ENCODE measurements around the gene THSD1.
"Not testable (repeated sequence)": the region's sequence is repeated elsewhere in the genome, so short reads cannot be mapped to it uniquely, and the experiment has no call there.

Gene THSD1

GRCh38 chr13:52407436-52407835, 1.5 kb upstream of the THSD1 start:
- not testable (repeated sequence) for DNase-seq

- no peak for DNase-seq
These were observed 657 bp upstream of the THSD1 start for GRCh38 chr13:52406629-52407028.

- no peak for DNase-seq
These were observed 604 bp downstream of the THSD1 start for GRCh38 chr13:52405369-52405766.

DNA sequence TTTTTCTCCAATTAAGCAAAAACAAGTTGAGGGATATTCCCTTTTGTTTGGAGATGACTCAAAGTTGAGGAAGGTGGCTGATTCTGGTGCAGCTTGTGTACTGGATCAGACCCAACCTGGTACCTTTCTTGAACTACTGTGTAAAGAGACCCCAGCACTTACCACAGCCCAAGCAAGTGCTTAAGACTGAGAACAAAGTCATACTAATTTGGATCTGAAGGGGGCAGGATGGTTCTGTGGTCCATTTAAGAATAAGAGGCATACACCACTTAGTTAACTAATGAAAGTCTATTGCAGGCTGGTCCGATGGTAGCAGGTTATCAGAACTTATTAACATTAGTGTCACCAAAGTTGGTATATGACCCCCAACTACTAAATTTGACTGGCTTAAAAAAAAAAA, 6.3 kb downstream of the THSD1 start:
- DNase-seq, result no peak

DNA sequence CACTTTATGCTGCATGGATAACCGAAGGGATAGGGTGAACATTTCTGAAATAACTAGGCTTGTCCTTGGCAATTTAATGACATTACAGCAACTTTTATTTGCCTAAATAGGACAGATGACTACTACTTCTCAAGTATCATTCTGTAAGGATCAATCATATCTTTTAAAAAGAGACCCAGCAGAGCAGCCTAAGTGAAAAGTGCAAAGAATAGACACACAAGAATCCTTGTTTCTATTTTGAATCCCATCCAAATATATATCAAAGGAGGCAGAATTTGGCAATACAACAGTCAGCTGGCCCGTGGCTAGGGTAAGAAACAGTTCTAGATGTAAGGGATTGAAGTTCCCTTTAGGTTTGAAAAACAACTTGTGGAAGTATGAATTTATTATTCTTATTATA, 6.9 kb downstream of the THSD1 start:
- no peak for DNase-seq

GRCh38 chr13:52395704-52396103, 10.3 kb downstream of the THSD1 start:
- no peak for DNase-seq

- DNase-seq, result no peak
These were observed 11.4 kb downstream of the THSD1 start for GRCh38 chr13:52394586-52394985.

DNA sequence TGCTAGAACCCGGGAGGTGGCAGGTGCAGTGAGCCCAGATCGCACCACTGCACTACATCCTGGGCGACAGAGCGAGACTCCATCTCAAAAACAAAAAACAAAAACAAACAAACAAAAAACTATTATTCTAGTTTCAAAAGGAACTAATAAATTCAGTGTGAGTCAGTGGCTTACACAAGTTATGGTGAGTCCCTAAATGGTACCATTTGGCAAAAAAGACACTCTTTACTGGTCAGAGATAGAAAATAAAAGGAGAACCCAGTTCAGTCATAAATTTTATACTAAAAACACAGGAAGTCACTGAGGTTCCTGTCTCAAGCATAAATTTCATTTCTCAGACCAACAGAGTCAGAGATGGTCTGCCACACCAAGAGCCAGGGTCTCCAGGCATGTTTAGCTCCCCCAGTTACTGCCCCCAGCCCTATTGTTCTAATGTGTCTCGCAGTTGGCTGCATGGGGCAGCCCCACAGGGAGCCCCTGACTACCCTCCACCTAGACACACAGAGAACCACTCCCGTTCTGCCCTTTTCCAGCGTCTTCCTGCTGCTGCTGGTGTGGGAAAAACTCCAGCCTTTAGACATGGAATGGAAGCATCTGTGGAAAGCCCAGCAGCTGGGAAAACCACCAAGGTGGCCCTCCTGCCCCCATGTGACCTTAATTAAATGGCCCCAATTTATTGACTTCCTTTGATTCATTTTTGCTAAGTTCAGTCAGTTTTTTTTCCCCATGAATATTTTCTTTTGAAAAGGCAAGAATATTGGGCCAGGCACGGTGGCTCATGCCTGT, 12.2 kb downstream of the THSD1 start:
- DNase-seq, result no peak

GRCh38 chr13:52387721-52388120, 18.3 kb downstream of the THSD1 start:
- DNase-seq, result no peak

DNA sequence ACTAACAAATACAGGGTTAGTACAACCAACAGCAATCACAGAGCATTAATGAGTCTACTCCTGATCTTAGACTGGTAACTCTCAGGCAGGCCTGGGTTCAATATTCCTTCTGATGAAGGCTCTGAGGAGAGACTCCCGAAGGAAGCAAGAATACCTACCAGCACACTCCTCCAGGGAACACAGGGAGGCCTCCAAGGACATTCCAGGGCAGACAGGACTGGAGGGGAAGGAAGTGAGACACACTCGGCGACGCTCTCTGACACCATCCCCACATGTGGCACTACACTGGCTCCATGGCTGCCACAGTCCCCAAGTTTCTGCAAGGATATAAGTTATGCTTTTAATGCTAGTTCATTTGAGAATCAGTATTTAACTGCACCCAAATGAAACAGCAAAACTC, 20.1 kb downstream of the THSD1 start:
- DNase-seq, result no peak

- no peak for DNase-seq
These were observed 22.6 kb downstream of the THSD1 start for GRCh38 chr13:52383366-52383765.

DNA sequence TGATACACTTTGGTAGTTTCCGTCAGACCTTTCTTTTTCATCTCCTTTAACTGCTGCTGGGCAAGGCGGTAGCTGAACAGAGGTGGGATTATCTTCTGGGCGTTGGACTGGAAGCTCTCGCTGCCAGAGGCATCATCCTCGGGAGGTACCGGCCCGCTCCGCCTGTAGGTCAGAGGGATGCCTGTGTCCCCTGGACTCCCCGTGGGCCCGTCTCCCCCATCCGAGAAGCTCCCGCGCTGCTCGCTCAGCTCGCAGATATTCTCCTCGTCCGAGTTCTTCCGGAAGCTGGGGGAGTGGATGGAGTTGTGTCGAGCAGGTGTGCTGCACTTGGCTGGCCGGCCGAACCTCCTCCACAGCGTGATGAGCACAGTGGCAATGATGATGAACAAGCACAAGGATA, 27.7 kb downstream of the THSD1 start:
- DNase-seq, result no peak

GRCh38 chr13:52377898-52378297, 28.1 kb downstream of the THSD1 start:
- DNase-seq, result no peak

- no peak for DNase-seq
These were observed 31.0 kb downstream of the THSD1 start for GRCh38 chr13:52374873-52375411.

- no peak for DNase-seq
These were observed 31.6 kb downstream of the THSD1 start for GRCh38 chr13:52374389-52374788.

DNA sequence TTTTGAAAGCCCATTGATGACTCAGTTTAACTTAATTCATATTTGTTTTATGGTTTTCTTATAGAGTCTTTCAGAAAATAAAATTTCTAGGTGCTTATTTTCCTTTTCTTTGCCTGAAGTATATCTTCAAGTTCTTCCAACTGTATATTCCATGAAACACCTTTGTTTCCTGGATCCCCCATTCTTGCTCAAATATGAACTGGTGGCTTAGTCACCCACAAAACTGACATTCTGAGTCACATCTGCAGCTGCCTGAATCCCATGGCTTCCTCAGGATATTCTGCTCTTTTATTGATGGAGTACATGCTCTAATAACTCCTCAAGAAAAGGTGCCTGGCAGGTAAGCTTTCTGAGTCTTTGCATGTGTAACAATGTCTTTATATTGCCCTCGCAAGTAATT, 32.7 kb downstream of the THSD1 start:
- not testable (repeated sequence) for DNase-seq

DNA sequence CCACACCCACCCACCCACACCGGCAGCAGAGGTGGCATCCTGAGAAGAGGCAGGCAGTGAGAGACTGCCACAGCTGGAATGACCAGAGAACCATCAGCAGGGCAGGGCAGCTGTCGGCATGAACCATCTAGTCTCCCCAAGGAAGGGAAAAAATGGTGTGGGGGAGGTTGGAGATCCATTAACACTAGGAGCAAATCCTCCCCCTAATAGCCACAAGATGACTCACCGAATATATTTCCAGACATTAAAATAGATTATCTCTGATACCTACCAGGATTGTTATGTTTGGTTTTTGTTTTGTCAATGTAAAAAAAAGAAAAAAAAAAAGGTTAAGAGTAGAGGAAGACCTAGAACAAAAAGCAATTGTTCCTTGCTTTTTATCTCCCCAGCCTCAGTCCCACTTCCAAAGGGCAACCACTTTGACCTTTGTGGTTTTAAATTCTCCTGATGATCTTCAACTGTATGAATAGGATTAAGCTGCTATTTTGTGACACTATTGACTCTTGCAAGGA, 34.2 kb downstream of the THSD1 start:
- no peak for DNase-seq

- DNase-seq, result no peak
These were observed 39.7 kb downstream of the THSD1 start for GRCh38 chr13:52366291-52366690.

DNA sequence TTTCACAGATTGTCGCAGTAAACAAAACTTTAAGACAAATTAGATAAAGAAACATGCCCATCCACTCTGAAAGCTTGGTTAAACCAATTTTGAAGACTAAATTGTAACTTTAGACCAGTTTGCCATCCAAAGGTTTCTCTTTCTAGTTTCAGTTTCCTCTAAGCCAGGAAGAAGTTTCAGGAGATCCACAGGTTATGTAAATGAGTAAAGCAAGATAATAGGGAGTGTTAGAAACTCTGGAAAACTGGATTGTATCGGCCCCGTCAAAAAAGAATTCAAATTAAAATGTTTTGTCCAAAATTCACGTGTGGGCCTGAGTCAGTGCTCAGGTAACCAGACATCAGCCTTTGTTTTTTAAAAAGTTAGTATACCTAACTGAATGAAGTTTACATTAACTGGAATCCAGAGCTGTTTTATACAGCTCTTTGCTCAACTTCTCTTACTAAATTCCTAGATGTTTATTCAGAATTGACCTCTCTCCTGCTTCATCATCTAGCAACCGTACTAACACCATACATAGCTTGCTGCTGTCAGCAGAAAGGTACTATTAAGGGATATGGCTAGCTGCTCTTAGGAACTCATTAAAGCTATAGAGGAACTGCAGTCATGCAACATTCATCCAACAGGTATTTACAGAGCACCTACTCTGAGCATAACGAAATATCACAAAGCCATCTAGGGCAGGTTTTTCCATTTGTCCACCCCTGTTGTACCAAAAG, 43.6 kb downstream of the THSD1 start:
- not testable (repeated sequence) for DNase-seq

DNA sequence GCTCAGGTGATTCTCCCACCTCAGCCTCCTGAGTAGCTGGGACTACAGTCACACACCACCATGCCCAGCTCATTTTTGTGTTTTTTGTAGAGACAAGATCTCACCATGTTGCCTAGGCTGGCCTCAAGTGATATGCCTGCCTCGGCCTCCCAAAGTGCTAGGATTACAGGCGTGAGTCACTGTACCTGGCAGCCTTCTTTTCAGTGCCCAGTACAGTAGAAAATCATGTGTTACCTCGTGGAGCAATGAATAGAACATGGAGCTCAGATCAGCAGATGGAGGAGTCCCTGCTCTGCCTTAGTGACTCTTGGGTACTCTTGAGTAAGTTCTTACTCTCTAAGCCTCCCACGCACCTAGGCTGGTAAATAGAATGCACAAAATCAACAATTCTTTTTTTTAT, 44.7 kb downstream of the THSD1 start:
- DNase-seq, result no peak

DNA sequence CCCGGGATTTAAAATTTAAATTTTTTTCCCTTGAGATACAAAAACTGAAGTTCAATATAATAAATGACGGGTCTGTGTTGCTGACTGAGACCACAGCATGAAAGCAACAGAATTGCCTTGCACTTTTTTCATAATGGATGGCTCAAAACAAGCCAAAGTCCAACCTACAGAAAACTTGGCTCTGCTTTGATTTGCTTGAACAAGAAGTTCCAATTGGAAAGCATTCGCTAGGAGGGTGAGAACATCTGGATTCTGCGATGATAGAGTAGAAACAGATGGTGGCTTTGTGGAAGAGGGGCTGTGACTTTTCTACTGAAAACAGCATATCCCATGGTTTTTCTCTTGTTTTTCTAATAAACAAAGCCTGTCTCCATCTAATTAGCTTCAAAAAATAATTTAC, 46.4 kb downstream of the THSD1 start:
- DNase-seq, result no peak

DNA sequence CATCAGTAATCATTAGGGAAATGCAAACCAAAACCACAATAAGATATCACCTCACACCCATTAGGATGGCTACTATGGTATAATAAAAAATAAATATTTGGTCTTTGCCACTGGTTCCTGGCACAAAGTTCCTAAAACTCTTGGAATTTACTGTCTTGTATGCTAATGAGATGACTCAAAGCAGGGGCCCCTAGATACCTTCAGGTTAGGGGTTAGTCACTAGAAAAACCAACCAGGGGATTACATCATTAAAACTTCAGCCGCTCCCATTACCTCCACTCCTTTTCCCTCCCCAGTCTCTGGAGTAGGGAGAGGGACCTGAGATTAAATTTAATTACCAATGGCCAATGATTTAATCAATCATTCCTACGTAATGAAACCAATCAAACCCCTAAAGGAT, 49.6 kb downstream of the THSD1 start:
- DNase-seq, result no peak

DNA sequence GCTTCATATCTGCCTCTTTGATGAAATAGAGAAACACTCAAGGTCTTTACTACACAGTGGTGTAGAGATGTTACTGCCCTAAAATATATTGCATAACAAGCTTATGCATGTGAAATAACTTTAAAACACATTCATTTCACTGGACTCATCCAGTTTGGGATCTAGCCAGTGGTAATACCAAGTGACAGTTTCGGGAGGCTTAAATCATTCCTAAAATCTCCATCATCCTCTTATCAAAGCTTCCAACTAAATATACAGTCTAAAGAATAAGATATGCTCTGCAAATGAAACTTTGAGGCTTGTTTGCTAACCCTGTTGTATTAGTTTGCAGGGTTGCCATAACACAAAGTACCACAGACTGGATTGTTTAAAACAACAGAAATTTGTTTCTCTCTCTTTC, 52.8 kb downstream of the THSD1 start:
- DNase-seq, result no peak
